OCI-LY7 (cell line): ENCODE results near the gene CDC42SE1. TPM values are rescaled to one million over a fixed set of nuclear protein-coding genes. Genes with fewer than 3 reads are reported as not detected.

Experiments
- BruUV-seq: library from RNA; stranded (reverse); fragments of 400-500 nt; replicated peaks from 2 replicates; lab custom pipeline; 2021; lab: Mats Ljungman, UMichigan
- CTCF ChIA-PET: fragments of 300-600 bp; sonication (Branson Sonifier 250); formaldehyde crosslinking; loops from one replicate; lab custom pipeline; 2022; ENCODE audit warnings: antibody characterized with exemption; ENCODE audit not compliant: unreplicated experiment; lab: Charles Lee
- POLR2A ChIA-PET: fragments of 300-600 bp; sonication (Branson Sonifier 250); formaldehyde crosslinking; loops from one replicate; lab custom pipeline; 2022; ENCODE audit warnings: antibody characterized with exemption; lab: Charles Lee
- DNase-seq: peaks from one replicate; pipeline ENCODE4 v3.0.0-alpha.2; 2015; ENCODE audit warnings: low spot score
- H2AFZ ChIP-seq: fragments of 200-600 bp; sonication (generic), shearing (Covaris generic); 2 replicates; pipeline ENCODE4 v1.6.1; 2014; ENCODE audit warnings: mild to moderate bottlenecking, antibody characterized with exemption, low read length, moderate library complexity
- H3K27ac ChIP-seq: fragments of 200-600 bp; sonication (generic); 2 replicates; pipeline ENCODE4 v1.5.1; 2014; ENCODE audit warnings: mixed run types, low read depth, mild to moderate bottlenecking, moderate library complexity, low read length, inconsistent platforms; ENCODE audit not compliant: poor library complexity, severe bottlenecking
- H3K36me3 ChIP-seq: fragments of 200-600 bp; sonication (generic); 2 replicates; pipeline ENCODE4 v1.6.1; 2014; ENCODE audit warnings: mild to moderate bottlenecking, antibody characterized with exemption, low read length, moderate library complexity, mixed read lengths; ENCODE audit not compliant: insufficient read depth
- H3K4me1 ChIP-seq: fragments of 200-600 bp; sonication (generic); 2 replicates; pipeline ENCODE4 v1.5.1; 2014; ENCODE audit warnings: mild to moderate bottlenecking, low read length; ENCODE audit not compliant: insufficient read depth, poor library complexity, severe bottlenecking
- H3K4me2 ChIP-seq: fragments of 200-600 bp; sonication (generic); 2 replicates; pipeline ENCODE4 v1.6.1; 2014; ENCODE audit warnings: mild to moderate bottlenecking, low read length
- H3K4me3 ChIP-seq: fragments of 200-600 bp; sonication (generic); 2 replicates; pipeline ENCODE4 v1.5.1; 2014; ENCODE audit warnings: mild to moderate bottlenecking, low read depth, low read length; ENCODE audit not compliant: poor library complexity, severe bottlenecking
- H3K79me2 ChIP-seq: fragments of 200-600 bp; sonication (generic); 2 replicates; pipeline ENCODE4 v1.6.1; 2016; ENCODE audit warnings: low read depth, mild to moderate bottlenecking, low read length, moderate library complexity, mixed read lengths; ENCODE audit not compliant: insufficient read depth
- H3K9me2 ChIP-seq: fragments of 200-600 bp; sonication (generic); 2 replicates; pipeline ENCODE4 v1.6.1; 2016; ENCODE audit warnings: mild to moderate bottlenecking, low read length, mixed read lengths; ENCODE audit not compliant: insufficient read depth
- H3K9me3 ChIP-seq: fragments of 200-600 bp; sonication (generic); 2 replicates; pipeline ENCODE4 v1.6.1; 2014; ENCODE audit warnings: mild to moderate bottlenecking, mixed run types, low read length, mixed read lengths
- H4K20me1 ChIP-seq: fragments of 200-600 bp; sonication (generic); 2 replicates; pipeline ENCODE4 v1.6.1; 2014; ENCODE audit warnings: mild to moderate bottlenecking, antibody characterized with exemption, low read length, moderate library complexity, mixed read lengths; ENCODE audit not compliant: insufficient read depth
- EZH2phosphoT487 ChIP-seq: fragments of 200-600 bp; sonication (generic); IDR thresholded peaks from 2 replicates; pipeline ENCODE4 v1.6.1; 2018; ENCODE audit warnings: low read depth, borderline replicate concordance, mild to moderate bottlenecking, mixed run types, antibody characterized with exemption, low read length, moderate library complexity, mixed read lengths
- intact Hi-C: fragments of 100-400 bp; cut with micrococcal nuclease; formaldehyde crosslinking; loops from one replicate; pipeline ENCODE4 v1.10.0; 2022; ENCODE audit not compliant: unreplicated experiment
- total RNA-seq, 2 experiments: library from RNA; depleted of rRNA in 1 of 2; stranded (reverse); fragments of >200 nt in 1 of 2; shearing (Covaris generic) in 1 of 2; gene quantifications; 2 replicates each; pipeline ENCODE4 v1.2.3, GENCODE V29; 2014 to 2022
- TF ChIP-seq, protein P1 (sequence below): fragments of 200-600 bp; sonication (generic); conservative IDR thresholded peaks from 2 replicates; pipeline ENCODE4 v1.5.1; 2014; ENCODE audit warnings: mild to moderate bottlenecking, antibody characterized with exemption, low read length, moderate library complexity, mixed read lengths

The CDC42SE1 gene
- total RNA-seq, 2 experiments from 2014 or later = 48.2 to 63.3 TPM

DNA sequence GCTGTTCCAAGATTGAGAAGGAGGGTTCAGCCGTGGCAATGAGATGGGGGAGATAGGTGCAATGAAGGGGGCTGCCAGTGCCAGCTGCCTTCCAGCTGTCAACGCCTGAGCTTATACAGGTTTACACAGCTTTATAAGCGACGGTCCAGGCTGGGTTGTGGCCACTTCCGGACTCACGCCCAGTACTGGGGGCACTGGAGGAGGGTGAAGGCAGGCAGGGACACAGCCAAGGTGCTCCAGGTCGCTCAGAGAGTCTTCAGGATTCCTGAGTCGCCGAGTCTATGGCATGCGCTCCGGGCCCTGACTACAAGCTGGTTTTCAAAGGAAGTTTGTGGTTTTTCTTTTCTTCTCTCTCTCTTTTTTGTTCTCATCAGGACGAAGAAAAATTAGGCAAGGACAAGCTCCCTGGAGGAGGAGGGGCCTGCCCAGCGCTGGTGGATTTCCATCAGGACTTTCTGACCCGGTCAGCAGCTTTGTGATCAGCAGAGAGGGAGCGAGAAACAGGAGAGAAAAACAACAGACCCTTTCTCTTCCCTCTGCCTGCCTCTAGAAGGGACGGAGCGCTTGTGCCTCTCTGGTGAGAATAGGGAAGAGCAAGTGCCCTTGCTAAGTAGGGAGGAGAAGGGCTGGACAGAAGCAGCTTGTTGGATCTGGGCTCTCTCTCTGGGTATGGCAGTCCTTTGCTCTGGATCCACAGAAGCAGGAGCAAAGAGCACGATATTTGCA, 52.9 kb downstream of the CDC42SE1 start, which contains the start of gene MINDY1:
Gene MINDY1, minus strand, starts transcription at position 576 of the 726 bp plus-strand sequence. CDS start 4,285 bp downstream, outside the sequence.
- Histone ChIP-seq H3K9me2 (no peaks in the 10 kb centered on the region), H2AFZ (peak within 1 kb of the TSS; percentile 92), H3K4me3 (peak within 1 kb of the TSS; percentile 83), H3K27ac (peak within 1 kb of the TSS; percentile 47), H3K4me2 (peak within 1 kb of the TSS; percentile 90), H3K9me3 (no peaks in the 10 kb centered on the region), H3K79me2 (peaks cover 17% of the 10 kb centered on the region; the same call in 1 of the 2 replicates), H3K4me1 (peaks cover 61% of the 10 kb centered on the region), H3K36me3 (no peaks in the 10 kb centered on the region), H4K20me1 (no peaks in the 10 kb centered on the region)
- ChIA-PET CTCF (interaction anchor here (1.4 to 1.6 kb wide), 2 partner anchors 10 to 29 kb away, joined by 4 to 6 read pairs; no protein-coding TSS in a partner anchor), POLR2A (interaction anchor here (0.6 to 2.3 kb wide), 9 partner anchors 11 to 1003 kb away, joined by 3 to 7 read pairs (median 4); partner anchors contain the start of gene CERS2)
- BruUV-seq = TSS peak; percentile 76
- TF ChIP-seq, protein P1, sequence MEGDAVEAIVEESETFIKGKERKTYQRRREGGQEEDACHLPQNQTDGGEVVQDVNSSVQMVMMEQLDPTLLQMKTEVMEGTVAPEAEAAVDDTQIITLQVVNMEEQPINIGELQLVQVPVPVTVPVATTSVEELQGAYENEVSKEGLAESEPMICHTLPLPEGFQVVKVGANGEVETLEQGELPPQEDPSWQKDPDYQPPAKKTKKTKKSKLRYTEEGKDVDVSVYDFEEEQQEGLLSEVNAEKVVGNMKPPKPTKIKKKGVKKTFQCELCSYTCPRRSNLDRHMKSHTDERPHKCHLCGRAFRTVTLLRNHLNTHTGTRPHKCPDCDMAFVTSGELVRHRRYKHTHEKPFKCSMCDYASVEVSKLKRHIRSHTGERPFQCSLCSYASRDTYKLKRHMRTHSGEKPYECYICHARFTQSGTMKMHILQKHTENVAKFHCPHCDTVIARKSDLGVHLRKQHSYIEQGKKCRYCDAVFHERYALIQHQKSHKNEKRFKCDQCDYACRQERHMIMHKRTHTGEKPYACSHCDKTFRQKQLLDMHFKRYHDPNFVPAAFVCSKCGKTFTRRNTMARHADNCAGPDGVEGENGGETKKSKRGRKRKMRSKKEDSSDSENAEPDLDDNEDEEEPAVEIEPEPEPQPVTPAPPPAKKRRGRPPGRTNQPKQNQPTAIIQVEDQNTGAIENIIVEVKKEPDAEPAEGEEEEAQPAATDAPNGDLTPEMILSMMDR = peak; percentile 62
- TF ChIP-seq EZH2phosphoT487 = no peak
- intact Hi-C loops = loop anchor here (1.0 to 5.0 kb wide), 2 partner anchors 27 to 51 kb away; partner anchors contain the start of gene CDC42SE1
- DNase-seq = peak; percentile 69

DNA sequence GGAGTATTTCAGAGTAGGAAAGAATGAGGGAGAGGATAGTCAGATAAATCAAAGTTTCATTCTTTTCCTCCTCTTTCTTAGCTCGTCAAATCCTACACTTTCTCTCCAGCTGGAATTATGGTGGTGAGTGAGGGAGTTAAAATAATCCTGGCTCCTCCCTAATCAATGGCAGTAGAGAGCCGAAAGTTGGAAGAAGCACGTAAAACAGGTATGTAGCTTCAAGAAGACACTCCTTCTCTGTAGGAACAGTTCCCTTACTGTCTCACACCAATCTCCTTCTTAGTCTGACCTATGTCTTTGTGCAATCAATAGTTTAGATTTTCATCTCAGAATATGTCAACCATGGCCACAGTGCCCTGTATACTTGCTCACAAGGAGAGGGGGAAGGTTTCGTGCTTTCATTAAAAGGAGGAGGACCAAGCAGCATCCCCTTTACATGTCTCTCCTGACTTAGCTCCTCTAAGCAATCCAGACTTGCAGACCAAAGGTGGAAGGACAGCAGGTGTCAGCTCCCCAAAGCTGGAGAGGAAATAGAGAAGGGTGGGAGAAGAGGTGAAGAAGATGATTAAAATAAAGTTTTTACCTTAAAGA, 53.6 kb downstream of the CDC42SE1 start:
- H3K4me3 ChIP-seq = peak overlapping the region; percentile 68
- H3K36me3 ChIP-seq = no peaks in the 10 kb centered on the region
- peaks cover 17% of the 10 kb centered on the region; the same call in 1 of the 2 replicates for H3K79me2 ChIP-seq
- peak overlapping the region; percentile 92; the same call in 1 of the 2 replicates for H2AFZ ChIP-seq
- BruUV-seq = no TSS peak
- CTCF ChIA-PET = interaction anchor here (1.4 to 1.6 kb wide), 2 partner anchors 10 to 29 kb away, joined by 4 to 6 read pairs; no protein-coding TSS in a partner anchor
- H3K9me2 ChIP-seq = no peaks in the 10 kb centered on the region
- peak overlapping the region; percentile 89 for H3K4me2 ChIP-seq
- DNase-seq = no peak
- H3K27ac ChIP-seq = peak overlapping the region; percentile 46
- no peaks in the 10 kb centered on the region for H4K20me1 ChIP-seq
- TF ChIP-seq, protein P1 = no peak
- TF ChIP-seq EZH2phosphoT487 = no peak
- H3K4me1 ChIP-seq = peaks cover 61% of the 10 kb centered on the region
- intact Hi-C loops = loop anchor here (1.0 to 5.0 kb wide), 2 partner anchors 27 to 51 kb away; partner anchors contain the start of gene CDC42SE1
- POLR2A ChIA-PET = interaction anchor here (0.6 to 2.3 kb wide), 12 partner anchors 10 to 523 kb away, joined by 3 to 7 read pairs (median 4); partner anchors contain the start of gene CERS2
- H3K9me3 ChIP-seq = no peaks in the 10 kb centered on the region
